GM19099 (cell line): ENCODE results near the gene TMEM9B.

ENCODE experiments used
- POLR2A ChIP-seq: IDR thresholded peaks from 3 replicates; pipeline ENCODE4 v1.6.1; 2011; ENCODE audit warnings: low read depth; ENCODE audit not compliant: insufficient read length; ENCODE audit errors: extremely low read depth

TMEM9B gene

DNA sequence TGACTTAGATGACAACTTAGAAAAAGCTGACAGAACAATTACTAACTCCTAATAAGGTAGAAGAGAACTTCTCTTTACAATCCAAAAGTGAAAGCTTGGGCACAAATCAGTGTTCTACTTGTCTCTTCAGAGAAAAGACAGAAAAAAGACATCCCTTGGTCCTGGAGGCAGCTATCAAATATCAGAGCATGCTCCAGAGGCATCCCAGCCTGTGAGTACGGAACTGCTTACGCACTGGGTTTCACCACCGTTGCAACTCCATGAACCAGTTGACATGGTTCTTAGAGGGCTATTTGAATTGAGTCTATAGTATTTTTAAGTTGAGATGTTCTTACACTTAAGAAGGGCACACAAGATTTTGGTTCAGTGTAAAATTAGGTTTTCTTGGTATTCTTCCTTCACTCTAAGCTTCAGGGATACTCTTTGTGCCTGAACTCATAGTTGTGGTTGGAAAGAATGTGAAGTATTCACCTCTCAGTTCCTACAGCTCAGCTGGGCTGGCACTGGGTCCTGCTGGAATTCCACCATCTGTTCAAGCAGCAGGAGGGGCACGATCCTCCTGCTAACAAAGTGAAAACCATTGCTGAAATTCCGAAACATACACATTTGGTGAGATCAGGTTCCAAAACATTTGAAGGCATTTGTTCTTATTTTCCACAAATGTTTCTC is 47.0 kb downstream of the TMEM9B start:
- no peak for TF ChIP-seq POLR2A

GRCh38 chr11:8914661-8915018 is 49.6 kb downstream of the TMEM9B start:
- TF ChIP-seq POLR2A = no peak

- no peak for TF ChIP-seq POLR2A
These were observed 50.1 kb downstream of the TMEM9B start for GRCh38 chr11:8913961-8914660.

GRCh38 chr11:8911029-8911823 is 53.0 kb downstream of the TMEM9B start, which contains the start of gene AKIP1:
Gene AKIP1 (plus strand): TSS chr11:8911189. CDS start chr11:8911450, 261 bp downstream.
- peak; percentile 78 for TF ChIP-seq POLR2A

GRCh38 chr11:8910649-8911026 is 53.6 kb downstream of the TMEM9B start:
- no peak for TF ChIP-seq POLR2A

DNA sequence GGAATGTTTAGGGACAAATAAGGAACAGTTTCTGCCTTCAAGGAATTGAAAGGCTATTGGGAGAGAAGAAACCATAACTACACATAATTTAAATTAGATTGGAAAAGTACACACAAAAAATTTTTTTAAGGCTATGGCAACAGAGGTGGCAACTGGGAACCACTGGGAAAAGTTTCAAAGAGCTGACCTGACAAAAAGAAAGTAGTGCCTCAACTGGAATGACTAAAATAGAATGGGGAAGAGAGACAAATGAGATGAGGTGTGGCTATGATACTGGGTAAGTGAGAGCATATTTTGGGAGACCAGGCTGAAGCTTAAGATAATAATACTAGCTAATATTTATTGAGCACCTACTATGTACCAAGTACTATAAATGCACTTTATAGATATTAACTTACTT is 56.1 kb downstream of the TMEM9B start:
- TF ChIP-seq POLR2A = no peak

- TF ChIP-seq POLR2A = no peak
These were observed 57.1 kb downstream of the TMEM9B start for GRCh38 chr11:8907116-8907515.

DNA sequence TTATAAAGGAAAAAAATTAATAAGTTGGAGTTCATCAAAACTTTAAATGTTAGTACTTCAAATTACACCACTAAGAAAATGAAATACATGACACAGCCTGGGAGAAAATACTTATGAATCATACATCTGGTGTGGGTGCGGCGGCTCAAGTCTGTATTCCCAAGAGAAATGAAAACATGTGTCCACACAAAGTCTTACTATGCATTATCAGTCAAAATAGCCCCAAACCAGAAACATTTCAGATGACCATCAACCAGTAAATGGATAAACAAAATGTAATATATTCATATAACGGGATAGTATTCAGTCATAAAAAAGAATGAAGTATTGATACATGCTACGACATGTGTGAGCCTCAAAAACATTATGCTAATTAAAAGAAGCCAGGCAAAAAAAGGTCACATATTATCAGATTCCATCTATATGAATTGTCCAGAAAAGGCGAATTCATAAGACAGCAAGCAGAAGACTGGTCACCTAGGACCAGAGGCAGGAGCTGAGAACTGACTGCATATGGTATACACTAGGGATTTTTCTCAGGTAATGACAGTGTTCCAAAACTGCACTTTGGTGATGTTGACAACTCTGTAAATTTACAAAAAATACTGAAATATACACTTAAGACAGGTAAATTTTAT is 58.6 kb downstream of the TMEM9B start:
- TF ChIP-seq POLR2A = no peak

DNA sequence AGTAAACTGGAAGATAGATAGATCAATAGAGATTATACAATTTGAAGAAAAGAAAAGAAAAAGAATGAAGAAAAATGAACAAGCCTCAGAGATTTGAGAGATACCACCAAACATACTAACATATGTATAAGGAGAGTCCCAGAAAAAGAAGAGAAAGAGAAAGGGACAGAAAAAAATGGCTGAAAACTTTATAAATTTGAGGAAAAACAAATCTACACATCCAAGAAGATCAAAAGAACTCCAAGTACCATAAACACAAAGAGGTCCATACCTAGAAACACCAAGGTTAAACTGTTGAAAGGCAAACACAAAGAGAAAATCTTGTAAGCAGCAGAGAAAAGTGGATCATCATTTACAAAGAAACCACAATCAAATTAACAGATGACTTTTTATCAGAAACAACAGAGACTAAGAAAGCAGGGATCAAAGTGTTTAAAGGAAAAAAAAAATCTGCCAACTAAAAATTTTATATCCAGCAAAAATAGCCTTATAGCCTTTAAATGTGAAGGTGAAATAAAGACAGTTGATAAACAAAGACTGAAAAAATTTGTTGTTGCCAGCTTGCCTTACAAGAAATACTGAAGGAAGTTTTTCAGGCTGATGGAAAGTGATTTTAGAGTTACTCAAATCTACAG is 65.0 kb downstream of the TMEM9B start:
- TF ChIP-seq POLR2A = no peak
